Fibroblast of pulmonary artery (primary cell): ENCODE data around the gene ZNF207.
"Not testable (repeated sequence)": the region's sequence is repeated elsewhere in the genome, so short reads cannot be mapped to it uniquely, and the experiment has no call there.

Experiments
- DNase-seq: peaks from one replicate; pipeline ENCODE4 v3.0.0-alpha.2; 2010; ENCODE audit warnings: low read depth
- H3K4me3 ChIP-seq: replicated peaks from 2 replicates; pipeline ENCODE4 v1.5.1; 2011; ENCODE audit warnings: low read depth, mild to moderate bottlenecking, control low read depth, low read length, moderate library complexity
- TF ChIP-seq, protein P1 (sequence below): IDR thresholded peaks from 2 replicates; pipeline ENCODE4 v1.5.1; 2011; ENCODE audit warnings: mild to moderate bottlenecking, control low read depth, low read length, inconsistent platforms; ENCODE audit errors: missing control alignments

ZNF207 gene

DNA sequence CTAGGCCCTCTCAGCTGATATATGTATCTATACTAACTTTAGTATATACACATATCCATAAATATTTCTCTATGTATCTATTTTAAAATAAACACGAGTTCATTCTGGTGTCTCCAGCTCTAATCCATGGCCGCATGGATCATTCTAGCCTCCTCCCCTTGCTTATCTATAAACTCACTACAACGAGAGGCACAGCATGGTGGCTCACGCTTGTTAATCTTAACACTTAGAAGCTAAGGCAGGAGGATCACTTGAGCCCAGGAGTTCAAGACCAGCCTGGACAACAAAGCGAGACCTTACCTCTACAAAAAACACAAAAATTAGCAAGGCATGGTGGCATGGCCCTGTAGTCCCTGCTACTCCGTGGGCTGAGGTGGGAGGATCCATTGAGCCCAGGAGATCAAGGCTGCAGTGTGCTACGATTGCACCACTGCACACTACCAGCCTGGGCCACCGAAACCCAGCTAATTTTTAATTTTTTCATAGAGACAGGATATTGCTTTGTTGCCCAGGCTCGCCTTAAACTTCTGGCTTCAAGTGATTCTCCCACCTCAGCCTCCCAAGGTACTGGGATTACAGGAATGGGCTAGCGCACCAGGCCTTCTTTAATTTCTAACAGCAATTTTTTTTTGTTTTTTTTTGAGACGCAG lies 3.9 kb upstream of the ZNF207 start:
- DNase-seq: no peak
- TF ChIP-seq, protein P1, sequence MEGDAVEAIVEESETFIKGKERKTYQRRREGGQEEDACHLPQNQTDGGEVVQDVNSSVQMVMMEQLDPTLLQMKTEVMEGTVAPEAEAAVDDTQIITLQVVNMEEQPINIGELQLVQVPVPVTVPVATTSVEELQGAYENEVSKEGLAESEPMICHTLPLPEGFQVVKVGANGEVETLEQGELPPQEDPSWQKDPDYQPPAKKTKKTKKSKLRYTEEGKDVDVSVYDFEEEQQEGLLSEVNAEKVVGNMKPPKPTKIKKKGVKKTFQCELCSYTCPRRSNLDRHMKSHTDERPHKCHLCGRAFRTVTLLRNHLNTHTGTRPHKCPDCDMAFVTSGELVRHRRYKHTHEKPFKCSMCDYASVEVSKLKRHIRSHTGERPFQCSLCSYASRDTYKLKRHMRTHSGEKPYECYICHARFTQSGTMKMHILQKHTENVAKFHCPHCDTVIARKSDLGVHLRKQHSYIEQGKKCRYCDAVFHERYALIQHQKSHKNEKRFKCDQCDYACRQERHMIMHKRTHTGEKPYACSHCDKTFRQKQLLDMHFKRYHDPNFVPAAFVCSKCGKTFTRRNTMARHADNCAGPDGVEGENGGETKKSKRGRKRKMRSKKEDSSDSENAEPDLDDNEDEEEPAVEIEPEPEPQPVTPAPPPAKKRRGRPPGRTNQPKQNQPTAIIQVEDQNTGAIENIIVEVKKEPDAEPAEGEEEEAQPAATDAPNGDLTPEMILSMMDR: no peak
- H3K4me3 ChIP-seq: no peak overlapping the region

DNA sequence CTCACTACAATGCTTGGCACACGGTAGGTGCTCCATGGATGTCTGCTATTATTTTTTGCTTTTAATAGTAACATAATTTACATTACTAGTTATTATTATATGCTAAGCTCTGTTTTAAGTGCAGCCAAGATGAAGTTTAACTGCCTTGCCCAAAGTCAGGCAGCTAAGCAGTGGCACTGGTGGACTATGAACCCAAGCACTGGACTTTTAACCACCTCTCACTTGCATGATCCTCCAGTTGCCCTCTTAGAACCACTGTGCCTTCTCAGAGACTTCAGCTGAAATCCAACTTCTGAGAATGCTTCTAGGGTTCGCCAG lies 1.5 kb upstream of the ZNF207 start:
- TF ChIP-seq, protein P1: no peak
- DNase-seq: no peak
- no peak overlapping the region for H3K4me3 ChIP-seq

DNA sequence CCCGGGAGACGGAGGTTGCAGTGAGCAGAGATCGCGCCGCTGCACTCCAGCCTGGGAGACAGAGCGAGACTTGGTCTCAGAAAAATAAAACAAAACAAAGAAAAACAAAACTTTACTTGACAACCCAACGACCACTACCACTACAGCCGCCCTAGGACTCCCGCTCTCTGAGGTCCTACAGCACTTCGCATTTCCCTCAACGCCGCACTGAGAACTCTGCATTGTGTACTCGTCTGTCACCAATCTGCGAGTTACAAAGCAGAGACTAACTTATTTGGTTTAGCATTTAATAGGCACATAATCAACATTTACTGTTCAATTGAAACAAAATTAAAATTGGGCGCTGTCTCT lies 479 bp upstream of the ZNF207 start:
- DNase-seq: peak; percentile 27
- TF ChIP-seq, protein P1: no peak
- H3K4me3 ChIP-seq: peak overlapping the region; percentile 98

DNA sequence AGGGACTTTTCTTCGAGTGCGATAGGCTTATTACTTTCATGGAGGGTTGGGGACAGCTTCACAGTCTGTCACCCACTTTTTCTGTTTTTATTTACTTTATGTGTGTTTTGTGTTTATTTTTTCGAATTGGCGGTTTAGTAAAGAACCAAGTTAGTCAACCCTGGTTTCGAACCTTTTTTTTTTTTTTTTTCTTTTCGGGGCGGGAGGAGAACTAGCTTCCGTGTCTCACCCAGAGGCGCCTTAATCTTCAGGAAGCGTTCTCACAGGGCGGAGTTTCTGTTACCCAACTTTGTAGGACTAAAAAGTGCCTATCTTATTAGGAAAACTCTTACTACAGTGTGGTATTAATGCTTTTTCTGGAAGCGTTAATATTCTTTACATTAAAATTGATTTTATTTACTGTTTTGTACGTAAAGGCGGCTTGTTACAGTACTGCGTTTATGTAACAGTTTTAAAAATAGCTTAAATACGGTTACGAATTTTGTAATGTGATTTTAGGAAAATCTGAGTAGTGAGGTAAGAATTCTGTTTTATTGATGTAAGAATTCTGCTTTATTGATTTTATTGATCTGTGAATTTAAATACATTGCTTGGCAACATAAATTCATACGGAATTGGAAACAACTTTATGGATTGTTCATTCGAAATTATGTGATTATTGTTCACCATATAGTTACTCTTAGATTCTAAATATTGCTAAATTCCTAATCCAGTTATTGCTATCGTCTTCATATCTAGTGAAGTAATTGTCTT lies 885 bp downstream of the ZNF207 start:
- H3K4me3 ChIP-seq: peak overlapping the region; percentile 98
- peak; percentile 82 for DNase-seq
- TF ChIP-seq, protein P1: no peak

DNA sequence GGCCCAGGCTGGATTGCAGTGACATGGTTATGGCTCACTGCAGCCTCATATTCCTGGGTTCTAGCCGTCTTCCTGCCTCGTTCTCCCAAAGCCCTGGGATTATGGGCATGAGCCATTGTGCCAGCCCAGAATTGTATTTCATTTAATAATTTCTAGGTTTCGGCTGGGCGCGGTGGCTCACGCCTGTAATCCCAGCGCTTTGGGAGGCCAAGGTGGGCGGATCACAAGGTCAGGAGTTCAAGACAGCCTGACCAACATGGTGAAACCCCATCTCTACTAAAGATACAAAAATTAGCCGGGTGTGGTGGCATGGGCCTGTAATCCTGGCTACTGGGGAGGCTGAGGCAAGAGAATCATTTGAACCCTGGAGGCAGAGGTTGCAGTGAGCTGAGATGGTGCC lies 2.8 kb downstream of the ZNF207 start:
- DNase-seq: not testable (repeated sequence)
- H3K4me3 ChIP-seq: peak overlapping the region; percentile 98

DNA sequence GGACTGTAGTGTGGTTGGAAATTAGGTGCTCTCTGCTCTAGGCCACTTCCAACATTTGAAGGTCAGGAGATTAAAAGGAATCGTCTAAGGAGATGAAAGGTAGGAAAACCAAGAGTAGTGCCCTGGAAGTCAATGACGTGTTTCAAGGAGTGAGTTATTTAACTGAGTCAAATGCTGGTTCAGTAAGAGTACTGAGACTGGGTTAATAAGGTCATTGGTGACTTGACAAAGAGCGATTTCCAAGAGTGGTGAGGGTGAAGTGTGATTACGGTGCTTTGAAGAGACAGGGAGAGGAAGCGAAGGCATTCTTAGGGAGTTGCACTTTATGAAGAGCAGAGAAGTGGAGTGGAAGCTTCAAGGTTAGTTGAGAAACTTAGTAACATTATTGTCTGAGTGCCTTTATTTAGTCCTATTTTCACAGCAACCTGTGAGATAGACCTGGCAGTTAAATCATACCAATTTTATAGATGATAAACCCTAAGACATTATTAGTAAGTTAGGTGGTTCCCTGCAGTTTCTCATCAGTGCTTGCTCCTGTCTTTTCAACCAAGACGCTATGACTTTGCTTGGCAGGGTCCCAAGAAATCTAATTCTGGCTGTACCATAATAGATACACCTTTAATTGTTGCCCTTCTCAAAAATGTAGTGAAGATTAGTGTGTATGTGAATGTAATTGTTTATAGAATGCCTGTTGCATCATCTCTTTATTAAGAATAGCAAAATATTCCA lies 5.9 kb downstream of the ZNF207 start:
- DNase-seq: no peak
- no peak overlapping the region for H3K4me3 ChIP-seq

DNA sequence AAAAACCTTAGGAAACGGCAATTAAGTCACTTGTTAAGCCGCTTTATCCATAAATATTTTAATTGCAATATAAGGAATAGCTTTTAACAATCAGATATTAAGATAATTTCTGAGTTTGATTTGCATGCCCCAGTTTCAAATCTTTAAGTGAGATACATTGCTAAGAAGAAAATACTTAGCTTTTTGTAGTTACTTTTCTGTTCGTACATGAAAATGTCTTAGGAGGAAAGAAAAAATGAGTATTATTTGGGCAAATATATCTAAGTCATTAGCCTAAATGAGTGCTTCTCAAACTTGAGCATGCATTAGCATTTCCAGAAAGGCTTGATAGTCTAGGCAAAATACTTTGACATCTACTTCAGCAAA lies 6.4 kb downstream of the ZNF207 start:
- TF ChIP-seq, protein P1: no peak
- DNase-seq: no peak
- no peak overlapping the region for H3K4me3 ChIP-seq

More for the DNA sequence above, 5.9 kb downstream of the ZNF207 start:
- TF ChIP-seq, protein P1: no peak
